Panc1 (cell line): ENCODE results near the gene NDST1.

Source experiments
- CTCF ChIP-seq: fragments of 450-650 bp; IDR thresholded peaks from 2 replicates; pipeline ENCODE4 v1.5.1; 2017; ENCODE audit warnings: mild to moderate bottlenecking
- POLR2AphosphoS5 ChIP-seq: IDR thresholded peaks from 2 replicates; pipeline ENCODE4 v1.6.1; 2012; ENCODE audit warnings: mild to moderate bottlenecking, low read depth, low read length, moderate library complexity
- SIN3A ChIP-seq: IDR thresholded peaks from 2 replicates; pipeline ENCODE4 v1.6.1; 2012; ENCODE audit warnings: low read depth, mild to moderate bottlenecking, low read length, moderate library complexity, borderline replicate concordance; ENCODE audit not compliant: insufficient read depth
- TCF7L2 ChIP-seq: IDR thresholded peaks from 2 replicates; pipeline ENCODE4 v1.6.1; 2011; ENCODE audit warnings: mild to moderate bottlenecking, low read depth, low read length, inconsistent platforms
- TF ChIP-seq, protein P1 (sequence below), 2 experiments: IDR thresholded peaks; 2 replicates each; pipeline ENCODE4 v1.6.1; 2011 to 2012; ENCODE audit warnings: low read depth in 2 of 2, control low read depth in 1 of 2, low read length in 1 of 2, mild to moderate bottlenecking in 1 of 2, moderate library complexity in 1 of 2; ENCODE audit not compliant: insufficient read depth in 1 of 2

- TF ChIP-seq POLR2AphosphoS5 = no peak
- no peak for TF ChIP-seq CTCF
- no peak for TF ChIP-seq TCF7L2
- TF ChIP-seq, protein P1, sequence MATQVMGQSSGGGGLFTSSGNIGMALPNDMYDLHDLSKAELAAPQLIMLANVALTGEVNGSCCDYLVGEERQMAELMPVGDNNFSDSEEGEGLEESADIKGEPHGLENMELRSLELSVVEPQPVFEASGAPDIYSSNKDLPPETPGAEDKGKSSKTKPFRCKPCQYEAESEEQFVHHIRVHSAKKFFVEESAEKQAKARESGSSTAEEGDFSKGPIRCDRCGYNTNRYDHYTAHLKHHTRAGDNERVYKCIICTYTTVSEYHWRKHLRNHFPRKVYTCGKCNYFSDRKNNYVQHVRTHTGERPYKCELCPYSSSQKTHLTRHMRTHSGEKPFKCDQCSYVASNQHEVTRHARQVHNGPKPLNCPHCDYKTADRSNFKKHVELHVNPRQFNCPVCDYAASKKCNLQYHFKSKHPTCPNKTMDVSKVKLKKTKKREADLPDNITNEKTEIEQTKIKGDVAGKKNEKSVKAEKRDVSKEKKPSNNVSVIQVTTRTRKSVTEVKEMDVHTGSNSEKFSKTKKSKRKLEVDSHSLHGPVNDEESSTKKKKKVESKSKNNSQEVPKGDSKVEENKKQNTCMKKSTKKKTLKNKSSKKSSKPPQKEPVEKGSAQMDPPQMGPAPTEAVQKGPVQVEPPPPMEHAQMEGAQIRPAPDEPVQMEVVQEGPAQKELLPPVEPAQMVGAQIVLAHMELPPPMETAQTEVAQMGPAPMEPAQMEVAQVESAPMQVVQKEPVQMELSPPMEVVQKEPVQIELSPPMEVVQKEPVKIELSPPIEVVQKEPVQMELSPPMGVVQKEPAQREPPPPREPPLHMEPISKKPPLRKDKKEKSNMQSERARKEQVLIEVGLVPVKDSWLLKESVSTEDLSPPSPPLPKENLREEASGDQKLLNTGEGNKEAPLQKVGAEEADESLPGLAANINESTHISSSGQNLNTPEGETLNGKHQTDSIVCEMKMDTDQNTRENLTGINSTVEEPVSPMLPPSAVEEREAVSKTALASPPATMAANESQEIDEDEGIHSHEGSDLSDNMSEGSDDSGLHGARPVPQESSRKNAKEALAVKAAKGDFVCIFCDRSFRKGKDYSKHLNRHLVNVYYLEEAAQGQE (IDR thresholded peaks at IDR 0.05; ENCODE audit: insufficient read depth in 1 of 2, low read depth in 2 of 2, low read length in 1 of 2) = no peak
- no peak for TF ChIP-seq SIN3A
Observed at GRCh38 chr5:150550286-150550685, 42.4 kb downstream of the NDST1 start.
